ENCODE results near the gene PADI4. TPM values are rescaled to one million over a fixed set of nuclear protein-coding genes. Genes with fewer than 3 reads are reported as not detected.

PADI4 gene
- total and polyA plus RNA-seq, 2 of the 8 experiments (the other 6 are each of a cell fraction or from before 2014, with no cell fraction given) = 0.29 TPM; not detected in 1

GRCh38 chr1:17350083-17350482 is 42.1 kb downstream of the PADI4 start:
- Histone ChIP-seq H3K9ac (replicated peaks in 1 of 4; ENCODE audit: extremely low read depth in 1 of 4, low read depth in 3 of 4, low read length in 3 of 4) (no peak overlapping the region), H3K23me2 (ENCODE audit: low read depth, low read length) (no peaks in the 10 kb centered on the region)

More at GRCh38 chr1:17350083-17350482, 42.1 kb downstream of the PADI4 start:
- no peaks in the 10 kb centered on the region for H3K79me1 ChIP-seq (ENCODE audit: low read depth, low read length)
- no peak overlapping the region for H3K14ac ChIP-seq (ENCODE audit: insufficient read length)
- H3K27me3 ChIP-seq (replicated peaks in 1 of 4; ENCODE audit: control insufficient read depth in 3 of 4, extremely low read depth in 1 of 4, insufficient read depth in 3 of 4, low read length in 3 of 4) = no peaks in the 10 kb centered on the region
- no peak overlapping the region for H4K5ac ChIP-seq (ENCODE audit: insufficient read length, low read depth, low read length)
- H3K4ac ChIP-seq (replicated peaks; ENCODE audit: insufficient read length, low read depth, low read length) = no peak overlapping the region
- no peak overlapping the region for H3K4me3 ChIP-seq (ENCODE audit: extremely low read depth in 1 of 4, insufficient read depth in 2 of 4, low read depth in 3 of 4, low read length in 4 of 4)
- H2AFZ ChIP-seq (ENCODE audit: low read length) = no peak overlapping the region
- H2BK15ac ChIP-seq (ENCODE audit: low read length) = no peak overlapping the region
- peaks cover 0 to 5% (median 0%) of the 10 kb centered on the region in 4 experiments; a peak in 1 of 7 replicates for H3K4me1 ChIP-seq (replicated peaks in 1 of 4; ENCODE audit: control insufficient read depth in 3 of 4, insufficient read depth in 4 of 4, low read length in 3 of 4)
- H3K27ac ChIP-seq (ENCODE audit: low read depth, low read length) = no peak overlapping the region
- POLR2A ChIA-PET (ENCODE audit: partially characterized antibody) = no interaction called here
- 90% methylated on average over 8 of the region's 8 CpGs; no CpG with 5 or more reads in 1 of the 2 experiments for WGBS, 2 experiments (ENCODE audit: extremely low coverage in 1 of 2, insufficient coverage in 1 of 2, insufficient read length in 1 of 2, insufficient replicate concordance in 2 of 2, low coverage in 1 of 2, low lambda C conversion rate in 2 of 2, missing lambda C conversion rate in 1 of 2)
- H4K20me1 ChIP-seq (replicated peaks in 1 of 2; ENCODE audit: control insufficient read depth in 1 of 2, insufficient read depth in 2 of 2, low read length in 2 of 2) = peaks cover 0 to 2% of the 10 kb centered on the region in 2 experiments
- CTCF ChIA-PET (ENCODE audit: partially characterized antibody) = interaction anchor here (0.8 to 2.3 kb wide), 5 partner anchors 14 to 74 kb away, joined by 3 to 13 read pairs (median 4); partner anchors contain the start of gene PADI6
- H3K79me2 ChIP-seq (ENCODE audit: control insufficient read depth in 1 of 2, insufficient read depth in 2 of 2, low read length in 2 of 2) = no peaks in the 10 kb centered on the region
- H3K18ac ChIP-seq (ENCODE audit: extremely low read depth, low read length) = no peak overlapping the region
- H3K36me3 ChIP-seq (ENCODE audit: control insufficient read depth in 2 of 4, insufficient read depth in 4 of 4, low read length in 3 of 4) = no peaks in the 10 kb centered on the region
- no peak overlapping the region for H3K56ac ChIP-seq (replicated peaks; ENCODE audit: insufficient read length, low read depth, low read length)
- no peak overlapping the region for H3K23ac ChIP-seq (ENCODE audit: insufficient read length)
- H2BK5ac ChIP-seq (ENCODE audit: low read depth, low read length) = no peak overlapping the region
- no peaks in the 10 kb centered on the region for H3K9me3 ChIP-seq (ENCODE audit: insufficient read depth in 2 of 2, low read depth in 1 of 2, low read length in 1 of 2)
- H2BK20ac ChIP-seq (ENCODE audit: low read length) = no peak overlapping the region
- no peak overlapping the region for H2AK5ac ChIP-seq (ENCODE audit: low read depth, low read length)
- DNase-seq (ENCODE audit: low read depth in 1 of 2, low spot score in 2 of 2) (no peak), FAIRE-seq (no peak)
- H4K8ac ChIP-seq (ENCODE audit: extremely low read depth, insufficient read depth, low read length) = no peak overlapping the region
- no peak overlapping the region for H2BK12ac ChIP-seq (ENCODE audit: low read depth, low read length)
- no peak overlapping the region for H2BK120ac ChIP-seq (replicated peaks; ENCODE audit: low read depth, low read length)
- peak overlapping the region; percentile 38 for H4K91ac ChIP-seq (replicated peaks; ENCODE audit: insufficient read length, low read length)
- no peak for TF ChIP-seq BACH1 (IDR thresholded peaks at IDR 0.05; ENCODE audit: low read length)
- no peak for TF ChIP-seq EGR1 (IDR thresholded peaks at IDR 0.05; ENCODE audit: borderline replicate concordance, low read depth, low read length)
- no peak for TF ChIP-seq TBP (IDR thresholded peaks at IDR 0.05; ENCODE audit: low read depth, low read length)
- H3K4me2 ChIP-seq (ENCODE audit: insufficient read depth in 1 of 2, low read depth in 2 of 2, low read length in 2 of 2) = no peak overlapping the region

Measured in H1 (cell line).